Measurements from ENCODE around the gene TSHB. TPM values are rescaled to one million over a fixed set of nuclear protein-coding genes. Genes with fewer than 3 reads are reported as not detected.

Gene TSHB
- not detected for total RNA-seq
- polyA plus RNA-seq, result 0.11 TPM
- long read RNA-seq, donor 1, result 0 reads
- long read RNA-seq, donor 2, result 0 reads
- long read RNA-seq, donor 3, result 0 reads
- long read RNA-seq, donor 4, result 0 reads
- long read RNA-seq, donor 5, result 0 reads
- long read RNA-seq, donor 6, result 0 reads
- long read RNA-seq, donor 7, result 0 reads
- long read RNA-seq, donor 8, result 0 reads
- long read RNA-seq, donor 9, result 0 reads
- long read RNA-seq, donor 10, result 0 reads

- Histone ChIP-seq H3K4me1 (ENCODE audit: control insufficient read depth in 2 of 2, insufficient read depth in 2 of 2, low read length in 2 of 2) (no peaks in the 10 kb centered on the region), H3K9me3 (ENCODE audit: control insufficient read depth in 2 of 2, insufficient read depth in 1 of 2, low read length in 1 of 2) (no peaks in the 10 kb centered on the region), H3K36me3 (ENCODE audit: control insufficient read depth in 2 of 2, insufficient read depth in 2 of 2, low read length in 1 of 2) (no peaks in the 10 kb centered on the region), H3K27me3 (ENCODE audit: control insufficient read depth in 2 of 2, insufficient read depth in 1 of 2, low read length in 1 of 2) (no peaks in the 10 kb centered on the region), H3K27ac (ENCODE audit: low read depth in 1 of 2, low read length in 1 of 2) (no peak within 1 kb of the TSS), H3K4me3 (ENCODE audit: low read length in 2 of 2) (no peak within 1 kb of the TSS)
- no peak for DNase-seq (ENCODE audit: low read depth in 6 of 9, low spot score in 9 of 9)
These were observed at the start of gene TSHB for GRCh38 chr1:115029526-115029925. TSS of gene TSHB (plus strand) at chr1:115029826. CDS start at chr1:115033363, 3,537 bp downstream.

- no peaks in the 10 kb centered on the region for H3K4me1 ChIP-seq (ENCODE audit: control insufficient read depth in 2 of 2, insufficient read depth in 2 of 2, low read length in 2 of 2)
- no peaks in the 10 kb centered on the region for H3K9me3 ChIP-seq (ENCODE audit: control insufficient read depth in 2 of 2, insufficient read depth in 1 of 2, low read length in 1 of 2)
- H3K4me3 ChIP-seq (ENCODE audit: low read length in 2 of 2), result no peak overlapping the region
- no peaks in the 10 kb centered on the region for H3K36me3 ChIP-seq (ENCODE audit: control insufficient read depth in 2 of 2, insufficient read depth in 2 of 2, low read length in 1 of 2)
- 44% methylated on average over 1 of the region's 1 CpG for WGBS
- no peaks in the 10 kb centered on the region for H3K27me3 ChIP-seq (ENCODE audit: control insufficient read depth in 2 of 2, insufficient read depth in 1 of 2, low read length in 1 of 2)
- no peak overlapping the region for H3K27ac ChIP-seq (ENCODE audit: low read depth in 1 of 2, low read length in 1 of 2)
- no peak for DNase-seq (ENCODE audit: low read depth in 6 of 9, low spot score in 9 of 9)
These were observed 47.4 kb upstream of the TSHB start for GRCh38 chr1:114982251-114982650.

GRCh38 chr1:114986286-114986685 is 43.3 kb upstream of the TSHB start:
- H3K9me3 ChIP-seq (ENCODE audit: control insufficient read depth in 2 of 2, insufficient read depth in 1 of 2, low read length in 1 of 2), result no peaks in the 10 kb centered on the region
- H3K4me1 ChIP-seq (ENCODE audit: control insufficient read depth in 2 of 2, insufficient read depth in 2 of 2, low read length in 2 of 2), result no peaks in the 10 kb centered on the region
- no peak overlapping the region for H3K27ac ChIP-seq (ENCODE audit: low read depth in 1 of 2, low read length in 1 of 2)
- H3K27me3 ChIP-seq (ENCODE audit: control insufficient read depth in 2 of 2, insufficient read depth in 1 of 2, low read length in 1 of 2), result no peaks in the 10 kb centered on the region
- no peak for DNase-seq (ENCODE audit: low read depth in 6 of 9, low spot score in 9 of 9)
- H3K4me3 ChIP-seq (ENCODE audit: low read length in 2 of 2), result no peak overlapping the region
- no peaks in the 10 kb centered on the region for H3K36me3 ChIP-seq (ENCODE audit: control insufficient read depth in 2 of 2, insufficient read depth in 2 of 2, low read length in 1 of 2)

- Histone ChIP-seq H3K36me3 (ENCODE audit: control insufficient read depth in 2 of 2, insufficient read depth in 2 of 2, low read length in 1 of 2) (no peaks in the 10 kb centered on the region), H3K4me3 (ENCODE audit: low read length in 2 of 2) (no peak overlapping the region), H3K27me3 (ENCODE audit: control insufficient read depth in 2 of 2, insufficient read depth in 1 of 2, low read length in 1 of 2) (no peaks in the 10 kb centered on the region), H3K27ac (ENCODE audit: low read depth in 1 of 2, low read length in 1 of 2) (no peak overlapping the region), H3K4me1 (ENCODE audit: control insufficient read depth in 2 of 2, insufficient read depth in 2 of 2, low read length in 2 of 2) (no peaks in the 10 kb centered on the region), H3K9me3 (ENCODE audit: control insufficient read depth in 2 of 2, insufficient read depth in 1 of 2, low read length in 1 of 2) (no peaks in the 10 kb centered on the region)
- no peak for DNase-seq (ENCODE audit: low read depth in 6 of 9, low spot score in 9 of 9)
- 98% methylated on average over 1 of the region's 1 CpG for whole genome bisulfite sequencing
These were observed 41.5 kb upstream of the TSHB start for GRCh38 chr1:114988095-114988494.

- Histone ChIP-seq H3K36me3 (ENCODE audit: control insufficient read depth in 2 of 2, insufficient read depth in 2 of 2, low read length in 1 of 2) (no peaks in the 10 kb centered on the region), H3K27ac (ENCODE audit: low read depth in 1 of 2, low read length in 1 of 2) (no peak overlapping the region), H3K4me3 (ENCODE audit: low read length in 2 of 2) (no peak overlapping the region), H3K4me1 (ENCODE audit: control insufficient read depth in 2 of 2, insufficient read depth in 2 of 2, low read length in 2 of 2) (no peaks in the 10 kb centered on the region), H3K9me3 (ENCODE audit: control insufficient read depth in 2 of 2, insufficient read depth in 1 of 2, low read length in 1 of 2) (no peaks in the 10 kb centered on the region), H3K27me3 (ENCODE audit: control insufficient read depth in 2 of 2, insufficient read depth in 1 of 2, low read length in 1 of 2) (no peaks in the 10 kb centered on the region)
- no peak for DNase-seq (ENCODE audit: low read depth in 6 of 9, low spot score in 9 of 9)
These were observed 31.9 kb upstream of the TSHB start for GRCh38 chr1:114997510-114998289.

- DNase-seq (ENCODE audit: low read depth in 6 of 9, low spot score in 9 of 9), result no peak
- Histone ChIP-seq H3K36me3 (ENCODE audit: control insufficient read depth in 2 of 2, insufficient read depth in 2 of 2, low read length in 1 of 2) (no peaks in the 10 kb centered on the region), H3K27me3 (ENCODE audit: control insufficient read depth in 2 of 2, insufficient read depth in 1 of 2, low read length in 1 of 2) (no peaks in the 10 kb centered on the region), H3K9me3 (ENCODE audit: control insufficient read depth in 2 of 2, insufficient read depth in 1 of 2, low read length in 1 of 2) (no peaks in the 10 kb centered on the region), H3K27ac (ENCODE audit: low read depth in 1 of 2, low read length in 1 of 2) (no peak overlapping the region), H3K4me1 (ENCODE audit: control insufficient read depth in 2 of 2, insufficient read depth in 2 of 2, low read length in 2 of 2) (no peaks in the 10 kb centered on the region), H3K4me3 (ENCODE audit: low read length in 2 of 2) (no peak overlapping the region)
- WGBS, result 91% methylated on average over 2 of the region's 2 CpGs
These were observed 23.4 kb upstream of the TSHB start for GRCh38 chr1:115006191-115006590.

- Histone ChIP-seq H3K4me3 (ENCODE audit: low read length in 2 of 2) (no peak overlapping the region), H3K4me1 (ENCODE audit: control insufficient read depth in 2 of 2, insufficient read depth in 2 of 2, low read length in 2 of 2) (no peaks in the 10 kb centered on the region), H3K9me3 (ENCODE audit: control insufficient read depth in 2 of 2, insufficient read depth in 1 of 2, low read length in 1 of 2) (no peaks in the 10 kb centered on the region), H3K27ac (ENCODE audit: low read depth in 1 of 2, low read length in 1 of 2) (no peak overlapping the region), H3K27me3 (ENCODE audit: control insufficient read depth in 2 of 2, insufficient read depth in 1 of 2, low read length in 1 of 2) (no peaks in the 10 kb centered on the region), H3K36me3 (ENCODE audit: control insufficient read depth in 2 of 2, insufficient read depth in 2 of 2, low read length in 1 of 2) (no peaks in the 10 kb centered on the region)
- 95% methylated on average over 1 of the region's 1 CpG for WGBS
- DNase-seq (ENCODE audit: low read depth in 6 of 9, low spot score in 9 of 9), result no peak
These were observed 17.6 kb upstream of the TSHB start for GRCh38 chr1:115012006-115012405.

GRCh38 chr1:115012434-115012833 is 17.2 kb upstream of the TSHB start:
- H3K27ac ChIP-seq (ENCODE audit: low read depth in 1 of 2, low read length in 1 of 2), result no peak overlapping the region
- H3K4me1 ChIP-seq (ENCODE audit: control insufficient read depth in 2 of 2, insufficient read depth in 2 of 2, low read length in 2 of 2), result no peaks in the 10 kb centered on the region
- H3K4me3 ChIP-seq (ENCODE audit: low read length in 2 of 2), result no peak overlapping the region
- 90% methylated on average over 1 of the region's 1 CpG for WGBS
- H3K9me3 ChIP-seq (ENCODE audit: control insufficient read depth in 2 of 2, insufficient read depth in 1 of 2, low read length in 1 of 2), result no peaks in the 10 kb centered on the region
- DNase-seq (ENCODE audit: low read depth in 6 of 9, low spot score in 9 of 9), result no peak
- H3K36me3 ChIP-seq (ENCODE audit: control insufficient read depth in 2 of 2, insufficient read depth in 2 of 2, low read length in 1 of 2), result no peaks in the 10 kb centered on the region
- H3K27me3 ChIP-seq (ENCODE audit: control insufficient read depth in 2 of 2, insufficient read depth in 1 of 2, low read length in 1 of 2), result no peaks in the 10 kb centered on the region

GRCh38 chr1:115013792-115014191 is 15.8 kb upstream of the TSHB start:
- no peaks in the 10 kb centered on the region for H3K27me3 ChIP-seq (ENCODE audit: control insufficient read depth in 2 of 2, insufficient read depth in 1 of 2, low read length in 1 of 2)
- no peak overlapping the region for H3K27ac ChIP-seq (ENCODE audit: low read depth in 1 of 2, low read length in 1 of 2)
- H3K4me3 ChIP-seq (ENCODE audit: low read length in 2 of 2), result no peak overlapping the region
- no peaks in the 10 kb centered on the region for H3K9me3 ChIP-seq (ENCODE audit: control insufficient read depth in 2 of 2, insufficient read depth in 1 of 2, low read length in 1 of 2)
- H3K36me3 ChIP-seq (ENCODE audit: control insufficient read depth in 2 of 2, insufficient read depth in 2 of 2, low read length in 1 of 2), result no peaks in the 10 kb centered on the region
- no peak for DNase-seq (ENCODE audit: low read depth in 6 of 9, low spot score in 9 of 9)
- H3K4me1 ChIP-seq (ENCODE audit: control insufficient read depth in 2 of 2, insufficient read depth in 2 of 2, low read length in 2 of 2), result no peaks in the 10 kb centered on the region
- 93% methylated on average over 2 of the region's 2 CpGs for WGBS
